Measurements from ENCODE around the gene NDST3. TPM values are rescaled to one million over a fixed set of nuclear protein-coding genes. Genes with fewer than 3 reads are reported as not detected.

The NDST3 gene
- polyA plus RNA-seq, 1 donor (not counting 4 experiments of a cell fraction or from before 2014, with no cell fraction given), result not detected

- Histone ChIP-seq H3K79me2 (ENCODE audit: control insufficient read depth, insufficient read depth, low read length) (no peaks in the 10 kb centered on the region), H3K27ac (ENCODE audit: control insufficient read depth, insufficient read depth, low read length) (no peak overlapping the region), H3K9ac (ENCODE audit: control insufficient read depth, extremely low read depth, insufficient read depth, low read length) (no peak overlapping the region), H3K4me3 (ENCODE audit: control insufficient read depth in 2 of 3, extremely low read depth in 1 of 3, insufficient read depth in 2 of 3, low read depth in 1 of 3, low read length in 3 of 3) (no peak overlapping the region), H2AFZ (ENCODE audit: control insufficient read depth, low read length) (no peak overlapping the region), H3K36me3 (ENCODE audit: control insufficient read depth in 2 of 2, extremely low read depth in 1 of 2, insufficient read depth in 2 of 2, low read length in 2 of 2) (no peaks in the 10 kb centered on the region), H3K4me2 (ENCODE audit: control insufficient read depth, extremely low read depth, insufficient read depth, low read depth, low read length) (no peak overlapping the region), H3K9me3 (ENCODE audit: control insufficient read depth, low read depth, low read length) (no peaks in the 10 kb centered on the region), H3K4me1 (ENCODE audit: control insufficient read depth, extremely low read depth, insufficient read depth, low read length) (no peaks in the 10 kb centered on the region), H3K27me3 (ENCODE audit: control insufficient read depth, extremely low read depth, insufficient read depth, low read length) (no peaks in the 10 kb centered on the region), H3K9me1 (ENCODE audit: control insufficient read depth, extremely low read depth, insufficient read depth, low read length) (no peaks in the 10 kb centered on the region), H4K20me1 (ENCODE audit: control insufficient read depth, extremely low read depth, insufficient read depth, low read length) (no peaks in the 10 kb centered on the region)
- FAIRE-seq, result peak; percentile 17
- dilution Hi-C loops (cut with MboI; ENCODE audit: extremely low pct_ligation_motif_present, low sequenced_read_pairs), result no loop called here
- peak; percentile 51 to 65 (median 61) for TF ChIP-seq CTCF (optimal IDR thresholded peaks at IDR 0.05 in 1 of 3, IDR thresholded peaks at IDR 0.05 in 1 of 3, conservative IDR thresholded peaks at IDR 0.05 in 1 of 3; ENCODE audit: extremely low read depth in 1 of 3, insufficient read depth in 2 of 3, low read length in 3 of 3)
- no peak for TF ChIP-seq EZH2 (IDR thresholded peaks at IDR 0.05; ENCODE audit: low read length)
- DNase-seq (ENCODE audit: low read depth, low spot score), result no peak
Measured at GRCh38 chr4:118076958-118077766, 42.9 kb downstream of the NDST3 start.

DNA sequence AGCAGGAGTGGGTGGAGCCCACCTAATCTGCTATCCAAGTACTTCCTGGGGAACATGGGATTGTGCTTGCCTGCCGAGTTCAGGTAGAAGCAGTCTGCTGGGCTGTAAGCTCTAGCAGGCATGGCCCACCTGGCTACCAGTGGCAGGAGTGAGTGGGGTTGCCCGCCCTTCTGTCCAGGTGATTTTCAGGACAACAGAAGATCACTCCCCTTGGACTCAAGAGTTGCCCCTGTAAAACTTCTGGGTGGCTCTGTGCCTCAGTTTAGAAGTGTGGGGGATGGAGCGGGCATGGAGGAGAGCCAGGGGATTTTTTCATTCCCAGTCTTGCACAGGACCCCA is 43.5 kb downstream of the NDST3 start:
- no peak for FAIRE-seq
- H3K79me2 ChIP-seq (ENCODE audit: control insufficient read depth, insufficient read depth, low read length), result no peaks in the 10 kb centered on the region

More for the DNA sequence above, 43.5 kb downstream of the NDST3 start:
- H3K4me3 ChIP-seq (ENCODE audit: control insufficient read depth in 2 of 3, extremely low read depth in 1 of 3, insufficient read depth in 2 of 3, low read depth in 1 of 3, low read length in 3 of 3), result no peak overlapping the region
- H3K36me3 ChIP-seq (ENCODE audit: control insufficient read depth in 2 of 2, extremely low read depth in 1 of 2, insufficient read depth in 2 of 2, low read length in 2 of 2), result no peaks in the 10 kb centered on the region
- H3K4me1 ChIP-seq (ENCODE audit: control insufficient read depth, extremely low read depth, insufficient read depth, low read length), result no peaks in the 10 kb centered on the region
- H3K9ac ChIP-seq (ENCODE audit: control insufficient read depth, extremely low read depth, insufficient read depth, low read length), result no peak overlapping the region
- H3K27me3 ChIP-seq (ENCODE audit: control insufficient read depth, extremely low read depth, insufficient read depth, low read length), result no peaks in the 10 kb centered on the region
- H4K20me1 ChIP-seq (ENCODE audit: control insufficient read depth, extremely low read depth, insufficient read depth, low read length), result no peaks in the 10 kb centered on the region
- no peaks in the 10 kb centered on the region for H3K9me3 ChIP-seq (ENCODE audit: control insufficient read depth, low read depth, low read length)
- TF ChIP-seq CTCF (optimal IDR thresholded peaks at IDR 0.05 in 1 of 3, IDR thresholded peaks at IDR 0.05 in 1 of 3, conservative IDR thresholded peaks at IDR 0.05 in 1 of 3; ENCODE audit: extremely low read depth in 1 of 3, insufficient read depth in 2 of 3, low read length in 3 of 3), result no peak
- TF ChIP-seq EZH2 (IDR thresholded peaks at IDR 0.05; ENCODE audit: low read length), result no peak
- DNase-seq (ENCODE audit: low read depth, low spot score), result no peak
- H2AFZ ChIP-seq (ENCODE audit: control insufficient read depth, low read length), result no peak overlapping the region
- no peak overlapping the region for H3K27ac ChIP-seq (ENCODE audit: control insufficient read depth, insufficient read depth, low read length)
- H3K4me2 ChIP-seq (ENCODE audit: control insufficient read depth, extremely low read depth, insufficient read depth, low read depth, low read length), result no peak overlapping the region
- H3K9me1 ChIP-seq (ENCODE audit: control insufficient read depth, extremely low read depth, insufficient read depth, low read length), result no peaks in the 10 kb centered on the region
- dilution Hi-C loops (cut with MboI; ENCODE audit: extremely low pct_ligation_motif_present, low sequenced_read_pairs), result no loop called here
